ENCODE results near the gene KLF9.

KLF9 gene

GRCh38 chr9:70422371-70423043 lies 8.1 kb upstream of the KLF9 start:
- Histone ChIP-seq H3K4ac (ENCODE audit: low read depth, low read length) (no peak overlapping the region), H4K91ac (ENCODE audit: low read depth, low read length) (no peak overlapping the region), H2BK120ac (ENCODE audit: insufficient read depth, low read length, poor library complexity) (no peak overlapping the region), H3K36me3 (ENCODE audit: control insufficient read depth in 1 of 2, insufficient read depth in 2 of 2, low read length in 2 of 2) (no peaks in the 10 kb centered on the region), H3K4me3 (ENCODE audit: low read depth, low read length) (no peak overlapping the region), H3K14ac (ENCODE audit: low read length) (no peak overlapping the region), H3K4me2 (ENCODE audit: low read length) (no peak overlapping the region), H3K4me1 (ENCODE audit: control insufficient read depth in 1 of 2, insufficient read depth in 2 of 2, low read length in 2 of 2) (peaks cover 6 to 17% of the 10 kb centered on the region in 2 experiments), H3K79me2 (ENCODE audit: control insufficient read depth, insufficient read depth, low read length, poor library complexity) (no peaks in the 10 kb centered on the region), H3K27me3 (ENCODE audit: insufficient read depth, low read length) (peaks cover 3% of the 10 kb centered on the region), H2AK5ac (ENCODE audit: low read length) (no peak overlapping the region), H3K18ac (ENCODE audit: low read length) (no peak overlapping the region), H2BK12ac (ENCODE audit: low read length) (no peak overlapping the region), H3K79me1 (ENCODE audit: low read length) (peaks cover 10% of the 10 kb centered on the region), H2AFZ (ENCODE audit: insufficient read depth, low read length, poor library complexity) (no peak overlapping the region), H3K23ac (ENCODE audit: low read length) (no peak overlapping the region), H4K8ac (ENCODE audit: low read depth, low read length) (no peak overlapping the region), H2BK5ac (ENCODE audit: low read depth, low read length, poor library complexity) (no peak overlapping the region), H3K27ac (ENCODE audit: low read depth, low read length) (no peak overlapping the region), H3K9me3 (ENCODE audit: insufficient read depth, low read depth, low read length) (peaks cover 3% of the 10 kb centered on the region), H3K9ac (ENCODE audit: low read length) (no peak overlapping the region), H4K12ac (ENCODE audit: low read depth, low read length) (no peak overlapping the region)
- WGBS (ENCODE audit: extremely low coverage, insufficient coverage, insufficient read length): no CpG with 5 or more reads among the region's 6 CpGs
- DNase-seq: no peak

GRCh38 chr9:70421272-70422180 lies 7.1 kb upstream of the KLF9 start:
- Histone ChIP-seq H3K4me1 (ENCODE audit: control insufficient read depth in 1 of 2, insufficient read depth in 2 of 2, low read length in 2 of 2) (peaks cover 6 to 17% of the 10 kb centered on the region in 2 experiments), H3K4me2 (ENCODE audit: low read length) (peak overlapping the region; percentile 100), H3K4ac (ENCODE audit: low read depth, low read length) (no peak overlapping the region), H3K9ac (ENCODE audit: low read length) (no peak overlapping the region), H4K12ac (ENCODE audit: low read depth, low read length) (no peak overlapping the region), H2AK5ac (ENCODE audit: low read length) (no peak overlapping the region), H3K79me1 (ENCODE audit: low read length) (peaks cover 10% of the 10 kb centered on the region), H4K8ac (ENCODE audit: low read depth, low read length) (no peak overlapping the region), H3K23ac (ENCODE audit: low read length) (no peak overlapping the region), H3K9me3 (ENCODE audit: insufficient read depth, low read depth, low read length) (peaks cover 3% of the 10 kb centered on the region), H2AFZ (ENCODE audit: insufficient read depth, low read length, poor library complexity) (peak overlapping the region; percentile 37), H2BK120ac (ENCODE audit: insufficient read depth, low read length, poor library complexity) (no peak overlapping the region), H3K79me2 (ENCODE audit: control insufficient read depth, insufficient read depth, low read length, poor library complexity) (no peaks in the 10 kb centered on the region), H2BK12ac (ENCODE audit: low read length) (no peak overlapping the region), H3K27me3 (ENCODE audit: insufficient read depth, low read length) (peaks cover 3% of the 10 kb centered on the region), H3K27ac (ENCODE audit: low read depth, low read length) (no peak overlapping the region), H3K36me3 (ENCODE audit: control insufficient read depth in 1 of 2, insufficient read depth in 2 of 2, low read length in 2 of 2) (no peaks in the 10 kb centered on the region), H4K91ac (ENCODE audit: low read depth, low read length) (no peak overlapping the region), H2BK5ac (ENCODE audit: low read depth, low read length, poor library complexity) (no peak overlapping the region), H3K4me3 (ENCODE audit: low read depth, low read length) (no peak overlapping the region), H3K14ac (ENCODE audit: low read length) (no peak overlapping the region), H3K18ac (ENCODE audit: low read length) (peak overlapping the region; percentile 9)
- DNase-seq: no peak
- no CpG with 5 or more reads among the region's 9 CpGs for WGBS (ENCODE audit: extremely low coverage, insufficient coverage, insufficient read length)

- Histone ChIP-seq H3K9me3 (ENCODE audit: insufficient read depth, low read depth, low read length) (peaks cover 3% of the 10 kb centered on the region), H4K12ac (ENCODE audit: low read depth, low read length) (peak overlapping the region; percentile 49), H3K23ac (ENCODE audit: low read length) (no peak overlapping the region), H3K79me1 (ENCODE audit: low read length) (peaks cover 10% of the 10 kb centered on the region), H3K4ac (ENCODE audit: low read depth, low read length) (no peak overlapping the region), H3K27ac (ENCODE audit: low read depth, low read length) (peak overlapping the region; percentile 43), H3K14ac (ENCODE audit: low read length) (no peak overlapping the region), H2BK5ac (ENCODE audit: low read depth, low read length, poor library complexity) (no peak overlapping the region), H3K18ac (ENCODE audit: low read length) (peak overlapping the region; percentile 9), H2AK5ac (ENCODE audit: low read length) (no peak overlapping the region), H3K9ac (ENCODE audit: low read length) (peak overlapping the region; percentile 57), H3K4me2 (ENCODE audit: low read length) (peak overlapping the region; percentile 100), H4K91ac (ENCODE audit: low read depth, low read length) (peak overlapping the region; percentile 20), H2AFZ (ENCODE audit: insufficient read depth, low read length, poor library complexity) (peak overlapping the region; percentile 50), H3K36me3 (ENCODE audit: control insufficient read depth in 1 of 2, insufficient read depth in 2 of 2, low read length in 2 of 2) (no peaks in the 10 kb centered on the region), H3K79me2 (ENCODE audit: control insufficient read depth, insufficient read depth, low read length, poor library complexity) (no peaks in the 10 kb centered on the region), H2BK12ac (ENCODE audit: low read length) (no peak overlapping the region), H4K8ac (ENCODE audit: low read depth, low read length) (peak overlapping the region; percentile 54), H2BK120ac (ENCODE audit: insufficient read depth, low read length, poor library complexity) (no peak overlapping the region), H3K27me3 (ENCODE audit: insufficient read depth, low read length) (peaks cover 3% of the 10 kb centered on the region), H3K4me1 (ENCODE audit: control insufficient read depth in 1 of 2, insufficient read depth in 2 of 2, low read length in 2 of 2) (peaks cover 6 to 17% of the 10 kb centered on the region in 2 experiments), H3K4me3 (ENCODE audit: low read depth, low read length) (peak overlapping the region; percentile 65)
- WGBS (ENCODE audit: extremely low coverage, insufficient coverage, insufficient read length): no CpG with 5 or more reads among the region's 32 CpGs
- peak; percentile 80 to 82 for DNase-seq
Measured at GRCh38 chr9:70420441-70421271, 6.2 kb upstream of the KLF9 start.
